Smooth muscle cell (in vitro differentiated cells): ENCODE data around the gene CDK19. TPM values are rescaled to one million over a fixed set of nuclear protein-coding genes. Genes with fewer than 3 reads are reported as not detected.
"Not testable (repeated sequence)": the region's sequence is repeated elsewhere in the genome, so short reads cannot be mapped to it uniquely, and the experiment has no call there.

Experiments used
- DNase-seq: peaks from one replicate; lab custom pipeline; 2025; ENCODE audit not compliant: unreplicated experiment; lab: John Stamatoyannopoulos, UW
- H2AFZ ChIP-seq: fragments of 200-600 bp; sonication (generic); 2 replicates; pipeline ENCODE4 v1.6.0; 2016; ENCODE audit warnings: antibody characterized with exemption, low read depth, mild to moderate bottlenecking
- H3F3A ChIP-seq: fragments of 200-600 bp; sonication (generic); 2 replicates; pipeline ENCODE4 v1.6.0; 2017; ENCODE audit warnings: antibody characterized with exemption, low read depth
- H3K27ac ChIP-seq: fragments of 200-600 bp; sonication (generic); 2 replicates; pipeline ENCODE4 v1.5.1; 2016; ENCODE audit warnings: low read depth, mild to moderate bottlenecking
- H3K27me3 ChIP-seq: fragments of 200-600 bp; sonication (generic); 2 replicates; pipeline ENCODE4 v1.6.1; 2016; ENCODE audit warnings: low read depth, mild to moderate bottlenecking
- H3K36me3 ChIP-seq: fragments of 200-600 bp; sonication (generic); 2 replicates; pipeline ENCODE4 v1.5.1; 2016; ENCODE audit warnings: low read depth
- H3K4me1 ChIP-seq: fragments of 200-600 bp; sonication (generic); 2 replicates; pipeline ENCODE4 v1.5.1; 2016; ENCODE audit warnings: low read depth
- H3K4me2 ChIP-seq: fragments of 200-600 bp; sonication (generic); 2 replicates; pipeline ENCODE4 v1.6.0; 2016; ENCODE audit warnings: mild to moderate bottlenecking
- H3K4me3 ChIP-seq: fragments of 200-600 bp; sonication (generic); 2 replicates; pipeline ENCODE4 v1.5.1; 2016; ENCODE audit warnings: mild to moderate bottlenecking
- H3K79me2 ChIP-seq: fragments of 200-600 bp; sonication (generic); 2 replicates; pipeline ENCODE4 v1.6.0; 2016; ENCODE audit warnings: low read depth, mild to moderate bottlenecking
- H3K9ac ChIP-seq: fragments of 200-600 bp; sonication (generic); 2 replicates; pipeline ENCODE4 v1.6.0; 2016; ENCODE audit warnings: low read depth
- H3K9me3 ChIP-seq: fragments of 200-600 bp; sonication (generic); replicated peaks from 2 replicates; pipeline ENCODE4 v1.5.1; 2016; ENCODE audit warnings: low read depth
- H4K20me1 ChIP-seq: fragments of 200-600 bp; sonication (generic); 2 replicates; pipeline ENCODE4 v1.6.0; 2016; ENCODE audit warnings: low read depth
- WGBS: methylation state at CpG from one replicate; pipeline ENCODE4 v1.1.7; 2016; ENCODE audit warnings: low lambda C conversion rate; 5-methylcytosine and 5-hydroxymethylcytosine counted together
- polyA plus RNA-seq: library from polyadenylated mRNA; unstranded; fragments of >200 nt; fragmentation: Nextera tagmentation; extraction: Ambion mirVana; gene quantifications from 2 replicates; pipeline ENCODE4 v1.2.1, GENCODE V29; 2016
- total RNA-seq: library from RNA; depleted of rRNA; stranded (reverse); fragments of >200 nt; gene quantifications from 2 replicates; pipeline ENCODE4 v1.2.3, GENCODE V29; 2014
- TF ChIP-seq, protein P1 (sequence below): fragments of 200-600 bp; sonication (generic); IDR thresholded peaks from 2 replicates; pipeline ENCODE4 v1.5.1; 2017; ENCODE audit warnings: borderline replicate concordance, mild to moderate bottlenecking, antibody characterized with exemption; ENCODE audit not compliant: insufficient read depth, poor library complexity, severe bottlenecking

Gene CDK19
- total and polyA plus RNA-seq, 2 experiments from 2014 or later: 3.7 to 14.0 TPM

DNA sequence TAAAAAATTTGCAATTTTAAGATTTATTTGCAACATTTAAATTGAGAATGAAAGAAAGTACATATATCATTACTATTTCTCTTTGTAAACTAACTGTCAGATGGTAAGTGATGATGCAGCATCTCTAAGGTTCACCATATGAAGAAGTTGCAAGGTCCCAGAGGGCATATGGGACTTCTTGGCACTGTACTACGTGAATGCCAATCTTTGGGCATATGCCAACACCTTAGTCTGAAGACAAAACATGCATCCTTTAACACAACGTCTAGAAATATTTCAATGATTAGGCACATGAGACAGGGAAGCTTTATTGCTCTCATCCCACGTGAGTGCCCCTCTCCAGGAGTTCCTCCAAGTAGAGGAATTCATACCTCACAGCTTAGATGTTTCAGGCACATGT is 66.8 kb downstream of the CDK19 start:
- TF ChIP-seq, protein P1, sequence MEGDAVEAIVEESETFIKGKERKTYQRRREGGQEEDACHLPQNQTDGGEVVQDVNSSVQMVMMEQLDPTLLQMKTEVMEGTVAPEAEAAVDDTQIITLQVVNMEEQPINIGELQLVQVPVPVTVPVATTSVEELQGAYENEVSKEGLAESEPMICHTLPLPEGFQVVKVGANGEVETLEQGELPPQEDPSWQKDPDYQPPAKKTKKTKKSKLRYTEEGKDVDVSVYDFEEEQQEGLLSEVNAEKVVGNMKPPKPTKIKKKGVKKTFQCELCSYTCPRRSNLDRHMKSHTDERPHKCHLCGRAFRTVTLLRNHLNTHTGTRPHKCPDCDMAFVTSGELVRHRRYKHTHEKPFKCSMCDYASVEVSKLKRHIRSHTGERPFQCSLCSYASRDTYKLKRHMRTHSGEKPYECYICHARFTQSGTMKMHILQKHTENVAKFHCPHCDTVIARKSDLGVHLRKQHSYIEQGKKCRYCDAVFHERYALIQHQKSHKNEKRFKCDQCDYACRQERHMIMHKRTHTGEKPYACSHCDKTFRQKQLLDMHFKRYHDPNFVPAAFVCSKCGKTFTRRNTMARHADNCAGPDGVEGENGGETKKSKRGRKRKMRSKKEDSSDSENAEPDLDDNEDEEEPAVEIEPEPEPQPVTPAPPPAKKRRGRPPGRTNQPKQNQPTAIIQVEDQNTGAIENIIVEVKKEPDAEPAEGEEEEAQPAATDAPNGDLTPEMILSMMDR: no peak
- no peak for DNase-seq
- no peaks in the 10 kb centered on the region for H3F3A ChIP-seq
- H3K9me3 ChIP-seq: peaks cover 2% of the 10 kb centered on the region
- no peak overlapping the region for H2AFZ ChIP-seq
- no peak overlapping the region for H3K4me2 ChIP-seq
- no peak overlapping the region for H3K27ac ChIP-seq
- no peak overlapping the region for H3K4me3 ChIP-seq
- H3K36me3 ChIP-seq: peaks cover 2% of the 10 kb centered on the region
- H3K4me1 ChIP-seq: no peaks in the 10 kb centered on the region
- H3K9ac ChIP-seq: no peak overlapping the region
- H3K79me2 ChIP-seq: no peaks in the 10 kb centered on the region
- WGBS: 91% methylated on average over 3 of the region's 3 CpGs
- H3K27me3 ChIP-seq: no peaks in the 10 kb centered on the region
- H4K20me1 ChIP-seq: peaks cover 23% of the 10 kb centered on the region

DNA sequence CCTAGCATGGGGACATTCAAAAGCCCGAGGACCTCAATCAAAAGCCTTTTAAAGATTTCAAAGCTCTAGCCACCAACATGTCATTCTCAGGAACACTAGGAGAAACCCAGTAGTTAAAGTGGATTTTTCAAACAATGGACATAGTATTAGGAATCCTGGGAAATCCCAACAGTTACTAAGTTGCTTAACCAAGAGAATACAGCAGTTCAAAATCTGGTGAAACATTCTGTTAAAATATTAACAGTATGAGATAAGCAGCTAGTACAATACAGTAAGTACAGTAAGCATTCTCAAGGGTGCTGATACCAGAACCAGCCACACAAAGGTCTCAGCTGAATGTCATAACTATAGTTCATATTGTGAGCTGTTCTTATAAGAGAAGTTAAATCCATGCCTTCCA is 68.6 kb downstream of the CDK19 start:
- TF ChIP-seq, protein P1: no peak

DNA sequence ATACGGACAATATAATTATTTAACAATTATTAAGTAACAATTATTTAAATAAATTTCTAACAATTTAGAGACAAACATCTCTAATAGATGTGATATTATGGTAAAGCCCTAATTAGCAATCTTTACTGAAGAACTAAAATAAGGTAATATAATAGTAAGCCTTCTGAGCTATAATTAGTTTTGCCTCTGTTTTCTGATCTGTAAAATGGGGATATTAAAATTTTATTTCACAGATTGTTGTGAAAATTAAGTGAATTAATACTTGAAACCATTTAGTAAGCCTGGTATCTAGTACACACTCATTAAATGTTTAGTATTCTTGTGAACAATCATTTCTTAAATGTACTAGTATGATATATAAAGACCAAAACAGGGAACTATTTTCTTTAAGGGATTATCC is 70.3 kb downstream of the CDK19 start:
- Histone ChIP-seq H3K79me2 (no peaks in the 10 kb centered on the region), H3K9me3 (peaks cover 14% of the 10 kb centered on the region), H4K20me1 (peaks cover 18% of the 10 kb centered on the region), H3K4me2 (no peak overlapping the region), H3K27ac (no peak overlapping the region), H3K9ac (no peak overlapping the region), H3K4me3 (no peak overlapping the region), H3K27me3 (no peaks in the 10 kb centered on the region), H3K36me3 (peaks cover 12% of the 10 kb centered on the region), H3F3A (no peaks in the 10 kb centered on the region), H2AFZ (no peak overlapping the region), H3K4me1 (no peaks in the 10 kb centered on the region)
- TF ChIP-seq, protein P1: no peak
- WGBS: 98% methylated on average over 1 of the region's 1 CpG
- no peak for DNase-seq

More for the DNA sequence above, 68.6 kb downstream of the CDK19 start:
- Histone ChIP-seq H3K79me2 (no peaks in the 10 kb centered on the region), H3K9ac (no peak overlapping the region), H3K36me3 (peaks cover 12% of the 10 kb centered on the region), H4K20me1 (peaks cover 18% of the 10 kb centered on the region), H3K4me3 (no peak overlapping the region), H3F3A (no peaks in the 10 kb centered on the region), H3K27ac (no peak overlapping the region), H3K9me3 (peaks cover 10% of the 10 kb centered on the region), H3K4me2 (no peak overlapping the region), H3K27me3 (no peaks in the 10 kb centered on the region), H3K4me1 (no peaks in the 10 kb centered on the region), H2AFZ (no peak overlapping the region)
- no peak for DNase-seq
- WGBS: 94% methylated on average over 1 of the region's 1 CpG

DNA sequence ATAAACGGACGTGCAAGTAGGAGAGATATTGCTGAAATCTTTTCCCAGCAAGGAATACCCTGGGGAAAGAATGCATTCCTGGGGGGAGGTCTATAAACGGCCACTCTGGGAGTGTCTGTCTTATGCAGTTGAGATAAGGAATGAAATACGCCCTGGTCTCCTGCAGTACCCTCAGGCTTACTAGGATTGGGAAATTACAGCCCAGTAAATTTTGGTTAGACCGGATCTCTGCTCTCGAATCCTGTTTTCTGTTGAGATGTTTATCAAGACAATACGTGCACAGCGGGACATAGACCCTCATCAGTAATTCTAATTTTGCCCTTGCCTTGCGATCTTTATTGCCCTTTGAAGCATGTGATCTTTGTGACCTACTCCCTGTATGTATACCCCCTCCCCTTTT is 72.7 kb downstream of the CDK19 start:
- not testable (repeated sequence) for H3K27ac ChIP-seq, DNase-seq, H4K20me1 ChIP-seq, H3K79me2 ChIP-seq, H2AFZ ChIP-seq, H3F3A ChIP-seq, H3K4me1 ChIP-seq, H3K9ac ChIP-seq, H3K4me2 ChIP-seq, H3K27me3 ChIP-seq, H3K4me3 ChIP-seq
- 95% methylated on average over 9 of the region's 9 CpGs for WGBS
- peaks cover 14% of the 10 kb centered on the region for H3K9me3 ChIP-seq
- H3K36me3 ChIP-seq: peaks cover 12% of the 10 kb centered on the region
